ENCODE measurements around the gene RHEB.

RHEB gene

DNA sequence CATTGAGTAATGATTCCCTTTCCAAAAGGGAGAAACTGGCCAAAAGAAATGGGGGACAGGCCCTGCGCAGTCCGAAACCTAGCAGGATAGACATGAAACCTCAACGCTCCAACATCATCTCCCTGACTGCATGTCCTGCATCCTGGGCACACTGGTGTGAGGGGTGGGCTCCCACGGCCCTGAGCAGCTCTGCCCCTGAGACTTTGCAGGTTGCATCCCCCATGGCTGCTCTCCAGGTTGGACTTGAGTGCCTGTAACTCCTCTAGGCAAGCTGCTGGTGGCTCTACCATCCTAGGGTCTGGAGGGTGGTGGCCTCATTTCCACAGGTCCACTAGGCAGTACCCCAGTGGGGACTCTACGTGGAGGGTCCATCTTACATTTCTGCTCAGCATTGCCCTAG is 63.4 kb downstream of the RHEB start:
- no peak for DNase-seq (ENCODE audit: low read depth in 1 of 2, low spot score in 1 of 2)
- Histone ChIP-seq H3K27me3 (ENCODE audit: insufficient read depth, poor library complexity, severe bottlenecking) (no peaks in the 10 kb centered on the region), H3K27ac (replicated peaks) (no peak overlapping the region), H3K4me3 (replicated peaks; ENCODE audit: insufficient read depth, low read length) (no peak overlapping the region)
- no peak for TF ChIP-seq POLR2AphosphoS5 (IDR thresholded peaks at IDR 0.05; ENCODE audit: low read depth)

GRCh38 chr7:151455690-151456089 is 64.0 kb downstream of the RHEB start:
- Histone ChIP-seq H3K27me3 (ENCODE audit: insufficient read depth, poor library complexity, severe bottlenecking) (no peaks in the 10 kb centered on the region), H3K27ac (replicated peaks) (no peak overlapping the region), H3K4me3 (replicated peaks; ENCODE audit: insufficient read depth, low read length) (no peak overlapping the region)
- DNase-seq (ENCODE audit: low read depth in 1 of 2, low spot score in 1 of 2), result no peak
- no peak for TF ChIP-seq SPI1 (IDR thresholded peaks at IDR 0.05; ENCODE audit: borderline replicate concordance, low read depth)
- no peak for TF ChIP-seq GABPA (IDR thresholded peaks at IDR 0.05; ENCODE audit: low read depth)
- TF ChIP-seq CTCF (IDR thresholded peaks at IDR 0.05; ENCODE audit: insufficient read depth, low read length), result no peak
- TF ChIP-seq, protein P1, sequence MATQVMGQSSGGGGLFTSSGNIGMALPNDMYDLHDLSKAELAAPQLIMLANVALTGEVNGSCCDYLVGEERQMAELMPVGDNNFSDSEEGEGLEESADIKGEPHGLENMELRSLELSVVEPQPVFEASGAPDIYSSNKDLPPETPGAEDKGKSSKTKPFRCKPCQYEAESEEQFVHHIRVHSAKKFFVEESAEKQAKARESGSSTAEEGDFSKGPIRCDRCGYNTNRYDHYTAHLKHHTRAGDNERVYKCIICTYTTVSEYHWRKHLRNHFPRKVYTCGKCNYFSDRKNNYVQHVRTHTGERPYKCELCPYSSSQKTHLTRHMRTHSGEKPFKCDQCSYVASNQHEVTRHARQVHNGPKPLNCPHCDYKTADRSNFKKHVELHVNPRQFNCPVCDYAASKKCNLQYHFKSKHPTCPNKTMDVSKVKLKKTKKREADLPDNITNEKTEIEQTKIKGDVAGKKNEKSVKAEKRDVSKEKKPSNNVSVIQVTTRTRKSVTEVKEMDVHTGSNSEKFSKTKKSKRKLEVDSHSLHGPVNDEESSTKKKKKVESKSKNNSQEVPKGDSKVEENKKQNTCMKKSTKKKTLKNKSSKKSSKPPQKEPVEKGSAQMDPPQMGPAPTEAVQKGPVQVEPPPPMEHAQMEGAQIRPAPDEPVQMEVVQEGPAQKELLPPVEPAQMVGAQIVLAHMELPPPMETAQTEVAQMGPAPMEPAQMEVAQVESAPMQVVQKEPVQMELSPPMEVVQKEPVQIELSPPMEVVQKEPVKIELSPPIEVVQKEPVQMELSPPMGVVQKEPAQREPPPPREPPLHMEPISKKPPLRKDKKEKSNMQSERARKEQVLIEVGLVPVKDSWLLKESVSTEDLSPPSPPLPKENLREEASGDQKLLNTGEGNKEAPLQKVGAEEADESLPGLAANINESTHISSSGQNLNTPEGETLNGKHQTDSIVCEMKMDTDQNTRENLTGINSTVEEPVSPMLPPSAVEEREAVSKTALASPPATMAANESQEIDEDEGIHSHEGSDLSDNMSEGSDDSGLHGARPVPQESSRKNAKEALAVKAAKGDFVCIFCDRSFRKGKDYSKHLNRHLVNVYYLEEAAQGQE (IDR thresholded peaks at IDR 0.05; ENCODE audit: insufficient replicate concordance, low read depth), result no peak
- TF ChIP-seq POLR2AphosphoS5 (IDR thresholded peaks at IDR 0.05; ENCODE audit: low read depth), result no peak

- Histone ChIP-seq H3K27me3 (ENCODE audit: insufficient read depth, poor library complexity, severe bottlenecking) (no peaks in the 10 kb centered on the region), H3K4me3 (replicated peaks; ENCODE audit: insufficient read depth, low read length) (no peak overlapping the region)
- no peak for TF ChIP-seq CTCF (IDR thresholded peaks at IDR 0.05; ENCODE audit: insufficient read depth, low read length)
- TF ChIP-seq POLR2AphosphoS5 (IDR thresholded peaks at IDR 0.05; ENCODE audit: low read depth), result no peak
- TF ChIP-seq, protein P1 (IDR thresholded peaks at IDR 0.05; ENCODE audit: insufficient replicate concordance, low read depth), result no peak
- TF ChIP-seq SPI1 (IDR thresholded peaks at IDR 0.05; ENCODE audit: borderline replicate concordance, low read depth), result no peak
- TF ChIP-seq GABPA (IDR thresholded peaks at IDR 0.05; ENCODE audit: low read depth), result no peak
These were observed 64.7 kb downstream of the RHEB start for GRCh38 chr7:151454932-151455530.

GRCh38 chr7:151454305-151454704 is 65.4 kb downstream of the RHEB start:
- TF ChIP-seq SPI1 (IDR thresholded peaks at IDR 0.05; ENCODE audit: borderline replicate concordance, low read depth), result no peak
- TF ChIP-seq CTCF (IDR thresholded peaks at IDR 0.05; ENCODE audit: insufficient read depth, low read length), result no peak
- TF ChIP-seq, protein P1 (IDR thresholded peaks at IDR 0.05; ENCODE audit: insufficient replicate concordance, low read depth), result no peak
- TF ChIP-seq POLR2AphosphoS5 (IDR thresholded peaks at IDR 0.05; ENCODE audit: low read depth), result no peak
- no peak for TF ChIP-seq GABPA (IDR thresholded peaks at IDR 0.05; ENCODE audit: low read depth)
- Histone ChIP-seq H3K27ac (replicated peaks) (no peak overlapping the region), H3K27me3 (ENCODE audit: insufficient read depth, poor library complexity, severe bottlenecking) (no peaks in the 10 kb centered on the region), H3K4me3 (replicated peaks; ENCODE audit: insufficient read depth, low read length) (no peak overlapping the region)
- DNase-seq (ENCODE audit: low read depth in 1 of 2, low spot score in 1 of 2), result no peak

More at GRCh38 chr7:151454932-151455530, 64.7 kb downstream of the RHEB start:
- no peak overlapping the region for H3K27ac ChIP-seq (replicated peaks)
- no peak for DNase-seq (ENCODE audit: low read depth in 1 of 2, low spot score in 1 of 2)

All from HL-60 (cell line).